Heart right ventricle (tissue), 16 donors: ENCODE measurements around the gene RRAD. TPM values are rescaled to one million over a fixed set of nuclear protein-coding genes. Genes with fewer than 3 reads are reported as not detected.
A peak's percentile ranks its signal among the peaks of the same experiment; 100 is the strongest.
"Not testable (repeated sequence)": the region's sequence is repeated elsewhere in the genome, so short reads cannot be mapped to it uniquely, and the experiment has no call there.

Source experiments
- ATAC-seq, 8 donors: fragments of 200-7000 bp; cut with Tn5 transposase; one replicate each; pipeline ENCODE4 v1.9.1; 2020; ENCODE audit warnings: mild to moderate bottlenecking in 8 of 8, moderate library complexity in 8 of 8, moderate number of reproducible peaks in 1 of 8
- DNase-seq, 2 donors: peaks; one replicate each; pipeline ENCODE4 v3.0.0-alpha.2; 2020
- H3K27ac ChIP-seq, 10 donors: fragments of 200-600 bp; sonication (generic) in 2 of 10; one replicate each; pipeline versions ENCODE4 v1.5.0 to v1.8.0; 2020 to 2022; ENCODE audit warnings: mild to moderate bottlenecking in 3 of 10
- H3K27me3 ChIP-seq, 7 donors: fragments of 200-600 bp; one replicate each; pipeline ENCODE4 v1.8.0; 2021 to 2022; ENCODE audit warnings: mild to moderate bottlenecking in 2 of 7
- H3K36me3 ChIP-seq, 9 donors: fragments of 200-600 bp; sonication (generic) in 1 of 9; one replicate each; pipeline versions ENCODE4 v1.5.0 to v1.8.0; 2020 to 2022; ENCODE audit warnings: mild to moderate bottlenecking in 2 of 9
- H3K4me1 ChIP-seq, 9 donors: fragments of 200-600 bp; sonication (generic) in 1 of 9; one replicate each; pipeline versions ENCODE4 v1.5.0 to v1.8.0; 2020 to 2022; ENCODE audit warnings: mild to moderate bottlenecking in 4 of 9
- H3K4me3 ChIP-seq, 10 donors: fragments of 200-600 bp; sonication (generic) in 2 of 10; one replicate each; pipeline versions ENCODE4 v1.5.0 to v1.8.0; 2020 to 2022; ENCODE audit warnings: mild to moderate bottlenecking in 7 of 10, moderate library complexity in 2 of 10
- H3K9me3 ChIP-seq, 11 donors: fragments of 200-600 bp in 10 of 11; sonication (generic) in 2 of 11; one replicate each; pipeline versions ENCODE4 v1.5.0 to v1.8.0; 2013 to 2022; ENCODE audit warnings: mild to moderate bottlenecking in 2 of 11, control low read depth in 1 of 11, moderate library complexity in 1 of 11
- WGBS, 2 donors: extraction: QIAGEN DNeasy Blood & Tissue Kit; methylation state at CpG; one replicate each; pipeline ENCODE4 v1.1.7; 2013; ENCODE audit warnings: inconsistent platforms in 1 of 2; 5-methylcytosine and 5-hydroxymethylcytosine counted together
- intact Hi-C, 10 donors: fragments of 100-400 bp; cut with DNase I; formaldehyde crosslinking; loops; one replicate each; pipeline versions ENCODE4 v1.11.1 to v1.14.2; 2022
- long read RNA-seq, 3 donors: library from polyadenylated mRNA; unstranded; transcript quantifications; one replicate each; pipeline ENCODE4 v2.0.0, GENCODE V29; 2020 to 2021
- polyA plus RNA-seq, 2 donors: library from polyadenylated mRNA; stranded (reverse); fragments of 200-250 nt; gene quantifications; one replicate each; pipeline ENCODE4 v1.2.3, GENCODE V29; 2013
- total RNA-seq, 10 donors: library from RNA; stranded (reverse); fragmentation: NEBNext Ultra II Directional in 3 of 10; extraction: Animal tissue kit (Norgen Biotek cat#: 25700) in 3 of 10; gene quantifications; one replicate each; pipeline versions ENCODE4 v1.2.1 to v1.2.4, GENCODE V29; 2021 to 2023
- TF ChIP-seq, protein P1 (sequence below), 9 donors: fragments of 200-600 bp; sonication (generic) in 2 of 9; IDR thresholded peaks; one replicate each; pipeline versions ENCODE4 v1.5.0 to v1.8.0; 2021 to 2022; ENCODE audit warnings: antibody characterized with exemption in 9 of 9, mild to moderate bottlenecking in 5 of 9, moderate library complexity in 1 of 9
- donor health status: Arrhythmogenic right ventricular cardiomyopathy.
- donor health status: ischemic (EF 13 %, LVEDD 7.1; RV severe dilation, severe dysfunction).
- donor health status: healthy with polysubstance abuse.
- donor health status: DM: no; HTN: yes; CAD: no.
- donor health status: DM: no; HTN: no; CAD: no.
- donor health status: ischemic (EF 25% LVEDD 6.9; RV normal size, moderate dysfunction).
- donor health status: ischemic (EF 25% LVEDD 5.7; RV mildly dilated, moderate dysfunction).
- donor health status: healthy.
- donor health status: DM: yes; HTN: yes; CAD: no.
- donor health status: Ischemic cardiomyopathy.
- donor health status: ischemic (EF 35%, LVEDD 5.7; RV mildly dilated, moderate dysfunction).
- donor health status: nonischemic (EF 11% LVEDD 7.7; RV severe dilation, severe dysfunction).
- donor health status: DM: yes; HTN: yes; CAD: no.
- donor health status: PGD.
- donor health status: ischemic (EF 29% LVEDD 5.4; RV normal size, mild dysfunction).
- donor health status: nonischemic (EF 23%, LVEDD 6.1; RV moderate dilation, normal function).

RRAD gene, protein sequence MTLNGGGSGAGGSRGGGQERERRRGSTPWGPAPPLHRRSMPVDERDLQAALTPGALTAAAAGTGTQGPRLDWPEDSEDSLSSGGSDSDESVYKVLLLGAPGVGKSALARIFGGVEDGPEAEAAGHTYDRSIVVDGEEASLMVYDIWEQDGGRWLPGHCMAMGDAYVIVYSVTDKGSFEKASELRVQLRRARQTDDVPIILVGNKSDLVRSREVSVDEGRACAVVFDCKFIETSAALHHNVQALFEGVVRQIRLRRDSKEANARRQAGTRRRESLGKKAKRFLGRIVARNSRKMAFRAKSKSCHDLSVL
- total RNA-seq (1,000 to 10,000 TPM in 1 of 10 donors, 100 to 1,000 TPM in 5, 10 to 100 TPM in 4; 48.4 to 1,227 (median 105) TPM), polyA plus RNA-seq (100 to 1,000 TPM; 176 to 435 TPM)
- long read RNA-seq, donor 1, transcript RRAD-201 (5 exons, 1,569 nt) = major isoform, 193 of 268 reads
- long read RNA-seq, donor 1, transcript RRAD-202 (5 exons, 1,476 nt) = minor isoform, 6 of 268 reads
- long read RNA-seq, donor 1, partial matches to known transcripts = 50 of 268 reads
- long read RNA-seq, donor 1, other reads (novel, unspliced or antisense) = 19 of 268 reads
- long read RNA-seq, donor 2, transcript RRAD-201 (5 exons, 1,569 nt) = major isoform, 422 of 561 reads
- long read RNA-seq, donor 2, transcript RRAD-202 (5 exons, 1,476 nt) = minor isoform, 5 of 561 reads
- long read RNA-seq, donor 2, partial matches to known transcripts = 75 of 561 reads
- long read RNA-seq, donor 2, other reads (novel, unspliced or antisense) = 59 of 561 reads
- long read RNA-seq, donor 3, transcript RRAD-201 (5 exons, 1,569 nt) = major isoform, 24 of 164 reads
- long read RNA-seq, donor 3, partial matches to known transcripts = 107 of 164 reads
- long read RNA-seq, donor 3, other reads (novel, unspliced or antisense) = 33 of 164 reads

DNA sequence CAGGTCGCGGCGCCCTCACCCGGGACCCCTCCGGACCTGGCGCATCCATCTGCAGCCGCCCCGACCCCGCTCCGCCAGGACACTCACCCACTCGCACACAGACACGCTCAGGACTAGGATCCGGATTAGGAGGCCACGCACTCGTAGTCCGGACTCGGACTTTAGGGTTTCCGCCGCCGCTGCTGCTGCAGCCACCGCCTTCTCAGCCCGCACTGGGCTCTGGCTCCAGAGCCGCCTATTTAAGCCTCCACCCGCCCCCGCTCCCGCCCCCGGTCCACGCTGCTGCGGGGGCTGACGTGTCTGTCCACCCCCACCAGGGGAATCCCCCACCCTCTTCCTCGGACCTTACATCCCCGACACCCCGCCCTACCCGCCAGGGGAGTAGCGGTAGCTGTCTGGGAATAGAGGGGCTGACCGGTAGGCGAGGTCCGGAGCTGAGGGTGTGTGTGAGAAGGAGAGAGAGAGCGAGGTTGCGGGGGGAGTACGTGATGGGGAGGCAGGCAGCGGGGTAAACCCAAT, at the start of gene RRAD:
RRAD (minus strand) TSS at position 214 of the 519 bp plus-strand sequence. CDS start 356 bp downstream, outside the sequence.
- H3K27me3 ChIP-seq = peaks cover 0 to 59% (median 18%) of the 10 kb centered on the region in 7 donors
- DNase-seq (peak; percentile 72 to 74), ATAC-seq (peak; percentile 39 to 62 (median 49))
- H3K36me3 ChIP-seq = peaks cover 0 to 14% (median 0%) of the 10 kb centered on the region in 9 donors
- H3K4me1 ChIP-seq = peaks cover 5 to 86% (median 36%) of the 10 kb centered on the region in 9 donors
- TF ChIP-seq, protein P1, sequence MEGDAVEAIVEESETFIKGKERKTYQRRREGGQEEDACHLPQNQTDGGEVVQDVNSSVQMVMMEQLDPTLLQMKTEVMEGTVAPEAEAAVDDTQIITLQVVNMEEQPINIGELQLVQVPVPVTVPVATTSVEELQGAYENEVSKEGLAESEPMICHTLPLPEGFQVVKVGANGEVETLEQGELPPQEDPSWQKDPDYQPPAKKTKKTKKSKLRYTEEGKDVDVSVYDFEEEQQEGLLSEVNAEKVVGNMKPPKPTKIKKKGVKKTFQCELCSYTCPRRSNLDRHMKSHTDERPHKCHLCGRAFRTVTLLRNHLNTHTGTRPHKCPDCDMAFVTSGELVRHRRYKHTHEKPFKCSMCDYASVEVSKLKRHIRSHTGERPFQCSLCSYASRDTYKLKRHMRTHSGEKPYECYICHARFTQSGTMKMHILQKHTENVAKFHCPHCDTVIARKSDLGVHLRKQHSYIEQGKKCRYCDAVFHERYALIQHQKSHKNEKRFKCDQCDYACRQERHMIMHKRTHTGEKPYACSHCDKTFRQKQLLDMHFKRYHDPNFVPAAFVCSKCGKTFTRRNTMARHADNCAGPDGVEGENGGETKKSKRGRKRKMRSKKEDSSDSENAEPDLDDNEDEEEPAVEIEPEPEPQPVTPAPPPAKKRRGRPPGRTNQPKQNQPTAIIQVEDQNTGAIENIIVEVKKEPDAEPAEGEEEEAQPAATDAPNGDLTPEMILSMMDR (IDR thresholded peaks at IDR 0.05) = no peak
- H3K4me3 ChIP-seq = peak within 1 kb of the TSS; percentile 44 to 79 (median 68)
- WGBS, 2 donors = 2 to 3% methylated on average over 36 to 42 of the region's 42 CpGs
- intact Hi-C loops = loop anchor here in 1 of 10 donors (1.0 kb wide), 1 partner anchor 20 kb away; no protein-coding TSS in a partner anchor
- peak within 1 kb of the TSS; percentile 77 to 97 (median 90) for H3K27ac ChIP-seq
- H3K9me3 ChIP-seq = no peaks in the 10 kb centered on the region

DNA sequence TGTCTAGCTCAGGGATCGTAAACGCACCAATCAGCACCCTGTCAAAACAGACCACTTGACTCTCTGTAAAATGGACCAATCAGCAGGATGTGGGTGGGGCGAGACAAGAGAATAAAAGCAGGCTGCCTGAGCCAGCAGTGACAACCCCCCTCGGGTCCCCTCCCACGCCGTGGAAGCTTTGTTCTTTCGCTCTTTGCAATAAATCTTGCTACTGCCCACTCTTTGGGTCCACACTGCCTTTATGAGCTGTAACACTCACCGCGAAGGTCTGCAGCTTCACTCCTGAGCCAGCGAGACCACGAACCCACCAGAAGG, 49.6 kb upstream of the RRAD start:
- ATAC-seq, H3K36me3 ChIP-seq, H3K4me3 ChIP-seq, H3K27me3 ChIP-seq, DNase-seq, H3K4me1 ChIP-seq, H3K9me3 ChIP-seq, H3K27ac ChIP-seq: not testable (repeated sequence)
- intact Hi-C loops = loop anchor here in 7 of 10 donors (5.0 to 10.0 kb wide), 4 partner anchors 132 to 210 kb away; partner anchors contain the start of genes MATCAP1 (in 5 of the 7), FBXL8 (in 2 of the 7), TRADD (in 2 of the 7) and B3GNT9 (in 1 of the 7)
- 70 to 77% methylated on average over 11 of the region's 11 CpGs for WGBS, 2 donors

DNA sequence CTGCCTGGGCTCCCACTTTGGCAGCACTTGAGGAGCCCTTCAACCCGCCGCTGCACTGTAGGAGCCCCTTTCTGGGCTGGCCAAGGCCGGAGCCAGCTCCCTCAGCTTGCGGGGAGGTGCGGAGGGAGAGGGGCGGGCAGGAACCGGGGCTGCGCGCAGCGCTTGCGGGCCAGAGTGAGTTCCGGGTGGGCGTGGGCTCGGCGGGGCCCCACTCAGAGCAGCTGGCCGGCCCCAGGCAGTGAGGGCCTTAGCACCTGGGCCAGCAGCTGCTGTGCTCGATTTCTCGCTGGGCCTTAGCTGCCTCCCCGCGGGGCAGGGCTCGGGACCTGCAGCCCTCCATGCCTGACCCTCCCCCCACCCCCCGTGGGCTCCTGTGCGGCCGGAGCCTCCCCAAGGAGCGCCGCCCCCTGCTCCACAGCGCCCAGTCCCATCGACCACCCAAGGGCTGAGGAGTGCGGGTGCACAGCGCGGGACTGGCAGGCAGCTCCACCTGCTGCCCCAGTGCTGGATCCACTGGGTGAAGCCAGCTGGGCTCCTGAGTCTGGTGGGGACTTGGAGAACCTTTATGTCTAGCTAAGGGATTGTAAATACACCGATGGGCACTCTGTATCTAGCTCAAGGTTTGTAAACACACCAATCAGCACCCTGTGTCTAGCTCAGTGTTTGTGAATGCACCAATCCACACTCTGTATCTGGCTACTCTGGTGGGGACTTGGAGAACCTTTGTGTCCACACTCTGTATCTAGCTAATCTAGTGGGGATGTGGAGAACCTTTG, 49.0 kb upstream of the RRAD start:
- not testable (repeated sequence) for H3K27ac ChIP-seq, H3K36me3 ChIP-seq, H3K9me3 ChIP-seq, H3K4me3 ChIP-seq, DNase-seq, H3K4me1 ChIP-seq, H3K27me3 ChIP-seq, ATAC-seq
- intact Hi-C loops = loop anchor here in 5 of 10 donors (10.0 kb wide), 1 partner anchor 210 kb away; the partner anchor contains the start of gene MATCAP1 (in 5 of the 5)
- 88 to 95% methylated on average over 31 to 32 of the region's 32 CpGs for WGBS, 2 donors

DNA sequence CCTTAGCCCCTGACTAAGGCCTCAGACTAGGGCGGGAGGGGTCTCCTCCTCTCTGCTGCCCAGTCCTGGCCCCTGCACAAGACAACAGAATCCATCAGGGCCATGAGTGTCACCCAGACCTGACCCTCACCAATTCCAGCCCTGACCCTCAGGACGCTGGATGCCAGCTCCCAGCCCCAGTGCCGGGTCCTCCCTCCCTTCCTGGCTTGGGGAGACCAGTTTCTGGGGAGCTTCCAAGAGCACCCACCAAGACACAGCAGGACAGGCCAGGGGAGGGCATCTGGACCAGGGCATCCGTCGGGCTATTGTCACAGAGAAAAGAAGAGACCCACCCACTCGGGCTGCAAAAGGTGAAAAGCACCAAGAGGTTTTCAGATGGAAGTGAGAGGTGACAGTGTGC, 48.4 kb upstream of the RRAD start:
- Histone ChIP-seq H3K9me3 (no peaks in the 10 kb centered on the region), H3K27me3 (no peaks in the 10 kb centered on the region), H3K4me3 (no peak overlapping the region), H3K27ac (no peak overlapping the region), H3K36me3 (no peaks in the 10 kb centered on the region), H3K4me1 (peaks cover 0 to 6% (median 0%) of the 10 kb centered on the region in 9 donors)
- intact Hi-C loops = loop anchor here in 5 of 10 donors (10.0 kb wide), 1 partner anchor 211 kb away; the partner anchor contains the start of gene MATCAP1 (in 5 of the 5)
- 77 to 91% methylated on average over 6 of the region's 6 CpGs for WGBS, 2 donors
- TF ChIP-seq, protein P1 (IDR thresholded peaks at IDR 0.05) = no peak
- ATAC-seq = no peak
- no peak for DNase-seq
